K562 (cell line): ENCODE data around the gene GUCY1A2. TPM values are rescaled to one million over a fixed set of nuclear protein-coding genes. Genes with fewer than 3 reads are reported as not detected.

Experiments
- ATAC-seq: fragments of 200-7000 bp; cut with Tn5 transposase; 3 replicates; pipeline ENCODE4 v1.9.1; 2020; ENCODE audit warnings: moderate library complexity
- BruUV-seq: library from RNA; stranded (reverse); fragments of 400-500 nt; replicated peaks from 2 replicates; lab custom pipeline; 2021; lab: Mats Ljungman, UMichigan
- CTCF ChIA-PET: fragments of 300-600 bp; formaldehyde crosslinking; extraction: SDS; loops from one replicate; lab custom pipeline; 2021; ENCODE audit warnings: low intra/inter-chr PET ratio; lab: Yijun Ruan, JAX
- POLR2A ChIA-PET: fragments of 300-600, 350-650 bp; sonication (Branson Sonifier 250); formaldehyde crosslinking; extraction: SDS; loops from one replicate; lab custom pipeline; 2021; ENCODE audit warnings: antibody characterized with exemption, inconsistent platforms; lab: Yijun Ruan, JAX
- DNase-seq, 4 experiments: peaks; one replicate each; pipeline versions ENCODE4 v3.0.0 to v3.0.0-alpha.2; 2011 to 2018; ENCODE audit warnings: low spot score in 3 of 4, mixed read lengths in 3 of 4; ENCODE audit errors: extremely low read depth in 1 of 4
- FAIRE-seq: peaks from 2 replicates; lab custom pipeline; 2011; peaks lifted over from hg19 to GRCh38; lab: Jason Lieb, UNC
- H2AFZ ChIP-seq: 2 replicates; pipeline ENCODE4 v1.6.0; 2011; ENCODE audit warnings: low read depth, low read length, control low read depth, inconsistent platforms
- H3K27ac ChIP-seq: fragments of 200-600 bp; 3 replicates; pipeline ENCODE4 v1.8.0; 2011; ENCODE audit warnings: low read depth, mild to moderate bottlenecking, control low read depth, inconsistent platforms, low read length, moderate library complexity, mixed read lengths; ENCODE audit errors: extremely low read depth
- H3K27me3 ChIP-seq, 2 experiments: fragments of 300-600 bp in 1 of 2; 2 replicates in 1 of 2; 3 replicates in 1 of 2; pipeline versions ENCODE4 v1.6.0 to v1.8.0; 2011; ENCODE audit warnings: inconsistent platforms in 2 of 2, low read length in 2 of 2, mild to moderate bottlenecking in 1 of 2, mixed read lengths in 1 of 2, moderate library complexity in 1 of 2; ENCODE audit not compliant: control insufficient read depth in 2 of 2, insufficient read depth in 2 of 2
- H3K36me3 ChIP-seq: fragments of 300-600 bp; 3 replicates; pipeline ENCODE4 v1.8.0; 2011; ENCODE audit warnings: mild to moderate bottlenecking, low read length, inconsistent platforms; ENCODE audit not compliant: control insufficient read depth, insufficient read depth
- H3K4me1 ChIP-seq, 2 experiments: fragments of 200-600 bp in 1 of 2; replicated peaks in 1 of 2; 2 replicates in 1 of 2; 3 replicates in 1 of 2; pipeline versions ENCODE4 v1.5.1 to v1.8.0; 2011; ENCODE audit warnings: inconsistent platforms in 2 of 2, low read length in 2 of 2, mild to moderate bottlenecking in 1 of 2, mixed read lengths in 1 of 2, moderate library complexity in 1 of 2; ENCODE audit not compliant: control insufficient read depth in 2 of 2, insufficient read depth in 2 of 2
- H3K4me2 ChIP-seq: 2 replicates; pipeline ENCODE4 v1.6.1; 2011; ENCODE audit warnings: low read length, control low read depth, inconsistent platforms, mixed read lengths; ENCODE audit not compliant: insufficient read depth
- H3K4me3 ChIP-seq: fragments of 200-600 bp; sonication (generic), shearing (Covaris generic); 2 replicates; pipeline ENCODE4 v1.5.1; 2016; ENCODE audit warnings: control low read depth, inconsistent platforms
- H3K79me2 ChIP-seq: fragments of 200-600 bp; 3 replicates; pipeline ENCODE4 v1.8.0; 2011; ENCODE audit warnings: low read length, inconsistent platforms; ENCODE audit not compliant: control insufficient read depth, insufficient read depth
- H3K9ac ChIP-seq, 2 experiments: 2 replicates each; pipeline versions ENCODE4 v1.6.0 to v1.6.1; 2011; ENCODE audit warnings: low read depth in 2 of 2, low read length in 2 of 2, control low read depth in 1 of 2, inconsistent platforms in 1 of 2, mild to moderate bottlenecking in 1 of 2, mixed read lengths in 1 of 2; ENCODE audit not compliant: insufficient read depth in 1 of 2
- H3K9me1 ChIP-seq: one replicate; pipeline ENCODE4 v1.6.0; 2011; ENCODE audit warnings: inconsistent platforms, mild to moderate bottlenecking, low read length, moderate library complexity; ENCODE audit not compliant: control insufficient read depth, insufficient read depth
- H3K9me3 ChIP-seq: replicated peaks from 2 replicates; pipeline ENCODE4 v1.5.1; 2011; ENCODE audit warnings: low read depth, low read length, inconsistent platforms; ENCODE audit not compliant: control insufficient read depth, insufficient read depth
- H4K20me1 ChIP-seq: replicated peaks from 2 replicates; pipeline ENCODE4 v1.6.1; 2011; ENCODE audit warnings: low read length, inconsistent platforms, mixed read lengths; ENCODE audit not compliant: control insufficient read depth, insufficient read depth
- CREB1 ChIP-seq, 2 experiments: sonication (generic) in 1 of 2; formaldehyde crosslinking in 1 of 2; IDR thresholded peaks; 2 replicates each; pipeline versions ENCODE4 v1.6.1 to v1.8.0; 2012 to 2022; ENCODE audit warnings: inconsistent platforms in 1 of 2, mild to moderate bottlenecking in 1 of 2, missing genetic modification reagents in 1 of 2, moderate library complexity in 1 of 2
- KLF16 ChIP-seq: IDR thresholded peaks from 2 replicates; pipeline ENCODE4 v1.6.1; 2016; ENCODE audit warnings: antibody characterized with exemption
- L3MBTL2 ChIP-seq: fragments of 450-650 bp; IDR thresholded peaks from 2 replicates; pipeline ENCODE4 v1.6.1; 2016; ENCODE audit warnings: mild to moderate bottlenecking, moderate library complexity
- MEIS2 ChIP-seq: fragments of 450-650 bp; IDR thresholded peaks from 2 replicates; pipeline ENCODE4 v1.6.1; 2014; ENCODE audit warnings: mild to moderate bottlenecking; ENCODE audit not compliant: partially characterized antibody
- NFE2L1 ChIP-seq: fragments of 450-650 bp; IDR thresholded peaks from 2 replicates; pipeline ENCODE4 v1.6.1; 2016; ENCODE audit warnings: missing genetic modification characterization, low read depth, mild to moderate bottlenecking, missing compliant biosample characterization, moderate library complexity, borderline replicate concordance
- TAL1 ChIP-seq: fragments of 450-650 bp; IDR thresholded peaks from 2 replicates; pipeline ENCODE4 v1.6.1; 2016; ENCODE audit warnings: mild to moderate bottlenecking
- ZFP30 ChIP-seq: fragments of 250-450 bp; sonication (Bioruptor Pico); IDR thresholded peaks from 2 replicates; pipeline ENCODE4 v1.8.0; 2022; ENCODE audit warnings: moderate library complexity, mild to moderate bottlenecking, inconsistent platforms, borderline replicate concordance
- ZFPM2 ChIP-seq: fragments of 250-450 bp; sonication (Bioruptor Pico); IDR thresholded peaks from 2 replicates; pipeline ENCODE4 v1.5.1; 2022; ENCODE audit warnings: mild to moderate bottlenecking
- ZNF121 ChIP-seq: sonication (generic); formaldehyde crosslinking; conservative IDR thresholded peaks from 2 replicates; pipeline ENCODE4 v1.8.0; 2022; ENCODE audit warnings: missing genetic modification reagents
- ZNF354B ChIP-seq: fragments of 250-450 bp; sonication (Bioruptor Pico); IDR thresholded peaks from 2 replicates; pipeline ENCODE4 v1.4.0; 2020
- ZNF507 ChIP-seq: conservative IDR thresholded peaks from 2 replicates; pipeline ENCODE4 v1.6.1; 2017; ENCODE audit warnings: missing genetic modification characterization, missing compliant biosample characterization
- ZNF644 ChIP-seq: fragments of 200-800 bp; sonication (Bioruptor generic); IDR thresholded peaks from 2 replicates; pipeline ENCODE4 v1.6.1; 2016; ENCODE audit warnings: low read depth, missing genetic modification characterization, missing compliant biosample characterization
- ZNF668 ChIP-seq: fragments of 250-450 bp; sonication (Bioruptor Pico); IDR thresholded peaks from 2 replicates; pipeline ENCODE4 v1.8.0; 2022; ENCODE audit warnings: mild to moderate bottlenecking, inconsistent platforms
- WGBS: fragments of 100-300 bp; shearing (Covaris generic); methylation state at CpG from one replicate; pipeline ENCODE4 v1.1.6; 2016; ENCODE audit warnings: low coverage, mixed read lengths; ENCODE audit not compliant: insufficient coverage; ENCODE audit errors: missing lambda C conversion rate; 5-methylcytosine and 5-hydroxymethylcytosine counted together
- in situ Hi-C: fragments of 300-500 bp; cut with MboI; formaldehyde crosslinking; loops from 4 replicates; pipeline ENCODE4 v1.15.0; 2018; ENCODE audit warnings: inconsistent platforms, mixed read lengths
- intact Hi-C: fragments of 100-400 bp; cut with micrococcal nuclease; formaldehyde crosslinking; loops from 2 replicates; pipeline ENCODE4 v1.14.2; 2022
- polyA plus RNA-seq, 8 experiments: library from polyadenylated mRNA; depleted of rRNA in 4 of 8; stranded (reverse) in 5 of 8; unstranded in 3 of 8; fragments of >200 nt; fragmentation: Nextera tagmentation in 2 of 8; fragmentation: Illumina TruSeq in 1 of 8; extraction: Ambion mirVana in 2 of 8; extraction: Trizol in 1 of 8; gene quantifications; 2 replicates each; pipeline versions ENCODE4 v1.2.1 to v1.2.3, GENCODE V29; 2011 to 2014; ENCODE audit warnings: inconsistent platforms in 1 of 8, missing spikeins in 1 of 8
- total RNA-seq, 7 experiments: library from RNA; depleted of rRNA in 6 of 7; stranded (reverse); fragments of >200 nt in 6 of 7; fragmentation: Illumina TruSeq in 2 of 7; extraction: Trizol in 2 of 7; gene quantifications; 2 replicates each; pipeline versions ENCODE4 v1.2.1 to v1.2.3, GENCODE V29; 2011 to 2021; ENCODE audit warnings: low replicate concordance in 1 of 7
- TF ChIP-seq, protein P1 (sequence below): sonication (generic); formaldehyde crosslinking; IDR thresholded peaks from 2 replicates; pipeline ENCODE4 v1.8.1; 2022; ENCODE audit warnings: missing genetic modification reagents

The GUCY1A2 gene
- total and polyA plus RNA-seq, 9 of the 15 experiments (the other 6 are each of a cell fraction or from before 2014, with no cell fraction given), result under 0.01 to 0.04 TPM; not detected in 7

- Histone ChIP-seq H3K9me3 (no peaks in the 10 kb centered on the region), H3K4me3 (no peak overlapping the region), H4K20me1 (no peaks in the 10 kb centered on the region), H3K79me2 (no peaks in the 10 kb centered on the region), H2AFZ (no peak overlapping the region), H3K4me1 (no peaks in the 10 kb centered on the region), H3K27me3 (no peaks in the 10 kb centered on the region), H3K9ac (no peak overlapping the region), H3K4me2 (no peak overlapping the region), H3K9me1 (no peaks in the 10 kb centered on the region), H3K27ac (no peak overlapping the region), H3K36me3 (no peaks in the 10 kb centered on the region)
- ChIA-PET CTCF (no interaction called here), POLR2A (no interaction called here)
- no peak for DNase-seq
- in situ Hi-C loops, result no loop called here
- no TSS peak for BruUV-seq
- no peak for FAIRE-seq
- intact Hi-C loops, result no loop called here
- no peak for ATAC-seq
- TF ChIP-seq ZFPM2 (no peak), CREB1 (IDR thresholded peaks at IDR 0.05) (no peak), CREB1 (CRISPR knock-in tag; IDR thresholded peaks at IDR 0.05) (no peak), NFE2L1 (tag) (no peak), TAL1 (no peak), ZFP30 (no peak), ZNF121 (no peak), L3MBTL2 (no peak), ZNF354B (CRISPR knock-in tag) (no peak), ZNF507 (tag) (no peak), ZNF668 (CRISPR knock-in tag) (no peak), KLF16 (no peak), MEIS2 (no peak), ZNF644 (tag) (no peak)
- TF ChIP-seq, protein P1, sequence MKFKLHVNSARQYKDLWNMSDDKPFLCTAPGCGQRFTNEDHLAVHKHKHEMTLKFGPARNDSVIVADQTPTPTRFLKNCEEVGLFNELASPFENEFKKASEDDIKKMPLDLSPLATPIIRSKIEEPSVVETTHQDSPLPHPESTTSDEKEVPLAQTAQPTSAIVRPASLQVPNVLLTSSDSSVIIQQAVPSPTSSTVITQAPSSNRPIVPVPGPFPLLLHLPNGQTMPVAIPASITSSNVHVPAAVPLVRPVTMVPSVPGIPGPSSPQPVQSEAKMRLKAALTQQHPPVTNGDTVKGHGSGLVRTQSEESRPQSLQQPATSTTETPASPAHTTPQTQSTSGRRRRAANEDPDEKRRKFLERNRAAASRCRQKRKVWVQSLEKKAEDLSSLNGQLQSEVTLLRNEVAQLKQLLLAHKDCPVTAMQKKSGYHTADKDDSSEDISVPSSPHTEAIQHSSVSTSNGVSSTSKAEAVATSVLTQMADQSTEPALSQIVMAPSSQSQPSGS, result no peak
- WGBS, result 0% methylated on average over 1 of the region's 1 CpG
Observed at GRCh38 chr11:106690923-106691322, 327.4 kb downstream of the GUCY1A2 start.
